MCF 10A (cell line): ENCODE data around the gene GCSAM. TPM values are rescaled to one million over a fixed set of nuclear protein-coding genes. Genes with fewer than 3 reads are reported as not detected.

Experiments used
- BruUV-seq: library from RNA; stranded (reverse); fragments of 400-500 nt; replicated peaks from 2 replicates; lab custom pipeline; 2021; lab: Mats Ljungman, UMichigan
- CTCF ChIA-PET: fragments of 300-600 bp; sonication (Branson Sonifier 250); formaldehyde crosslinking; extraction: SDS; loops from one replicate; lab custom pipeline; 2021; ENCODE audit warnings: antibody characterized with exemption, inconsistent platforms; lab: Yijun Ruan, JAX
- POLR2A ChIA-PET: fragments of 300-600, 350-650 bp; sonication (Branson Sonifier 250); formaldehyde crosslinking; extraction: SDS; loops from one replicate; lab custom pipeline; 2020; ENCODE audit warnings: antibody characterized with exemption, inconsistent platforms; lab: Yijun Ruan, JAX
- DNase-seq: peaks from one replicate; pipeline ENCODE4 v3.0.0-alpha.2; 2018; ENCODE audit not compliant: unreplicated experiment
- H3K27ac Mint-ChIP-seq: one replicate; pipeline ENCODE4 v1.8.0; 2022; ENCODE audit warnings: mild to moderate bottlenecking, low read depth, mixed read lengths; ENCODE audit not compliant: unreplicated experiment
- H3K27me3 Mint-ChIP-seq: one replicate; pipeline ENCODE4 v1.8.0; 2022; ENCODE audit warnings: mixed read lengths; ENCODE audit not compliant: insufficient read depth, unreplicated experiment
- H3K36me3 Mint-ChIP-seq: one replicate; pipeline ENCODE4 v1.8.0; 2022; ENCODE audit warnings: mild to moderate bottlenecking, moderate library complexity, mixed read lengths; ENCODE audit not compliant: insufficient read depth, unreplicated experiment
- H3K4me1 Mint-ChIP-seq: one replicate; pipeline ENCODE4 v1.8.0; 2022; ENCODE audit warnings: mixed read lengths; ENCODE audit not compliant: insufficient read depth, unreplicated experiment
- H3K4me3 Mint-ChIP-seq: one replicate; pipeline ENCODE4 v1.8.0; 2022; ENCODE audit warnings: mild to moderate bottlenecking, moderate library complexity, mixed read lengths; ENCODE audit not compliant: unreplicated experiment
- H3K9me3 Mint-ChIP-seq: one replicate; pipeline ENCODE4 v1.8.0; 2022; ENCODE audit warnings: mixed read lengths; ENCODE audit not compliant: unreplicated experiment
- CTCF ChIP-seq: fragments of 200-600 bp; IDR thresholded peaks from one replicate; pipeline ENCODE4 v1.8.0; 2022; ENCODE audit warnings: antibody characterized with exemption, mild to moderate bottlenecking; ENCODE audit not compliant: unreplicated experiment
- intact Hi-C: fragments of 100-400 bp; cut with micrococcal nuclease; formaldehyde crosslinking; loops from 2 replicates; pipeline ENCODE4 v1.14.1; 2022
- total RNA-seq: library from RNA; stranded (reverse); gene quantifications from 2 replicates; pipeline ENCODE4 v1.2.3, GENCODE V29; 2022

The GCSAM gene
- total RNA-seq, 1 experiment from 2014 or later: 0.63 TPM

DNA sequence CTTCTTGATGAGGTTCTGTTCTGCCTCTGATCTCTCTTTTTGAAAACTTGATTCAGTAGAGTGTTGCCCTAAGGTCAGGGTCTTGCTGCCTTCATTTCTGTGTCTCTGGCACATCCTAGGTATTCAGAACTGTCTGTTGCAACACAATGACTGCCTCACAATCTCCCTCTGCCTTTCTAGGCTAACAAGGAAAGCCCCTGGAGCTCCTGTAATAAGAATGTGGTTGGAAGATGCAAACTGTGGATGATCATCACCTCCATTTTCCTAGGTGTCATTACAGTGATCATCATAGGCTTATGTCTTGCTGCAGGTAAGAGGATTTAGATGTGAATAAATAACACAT is 39.9 kb downstream of the GCSAM start:
- Mint-ChIP-seq H3K36me3 (peaks cover 25% of the 10 kb centered on the region), H3K27me3 (no peaks in the 10 kb centered on the region), H3K9me3 (no peaks in the 10 kb centered on the region), H3K4me3 (no peak overlapping the region), H3K27ac (no peak overlapping the region), H3K4me1 (peaks cover 29% of the 10 kb centered on the region)
- TF ChIP-seq CTCF: no peak
- no peak for DNase-seq
- ChIA-PET POLR2A (no interaction called here), CTCF (interaction anchor here (1.4 to 1.8 kb wide), 2 partner anchors 19 to 375 kb away, joined by 3 to 8 read pairs; no protein-coding TSS in a partner anchor)
- no TSS peak for BruUV-seq
- intact Hi-C loops: no loop called here

GRCh38 chr3:112092496-112093179 is 40.4 kb downstream of the GCSAM start:
- Mint-ChIP-seq H3K4me1 (peaks cover 29% of the 10 kb centered on the region), H3K27me3 (no peaks in the 10 kb centered on the region), H3K27ac (no peak overlapping the region), H3K4me3 (no peak overlapping the region), H3K36me3 (peaks cover 25% of the 10 kb centered on the region), H3K9me3 (no peaks in the 10 kb centered on the region)
- TF ChIP-seq CTCF: no peak
- DNase-seq: no peak
- intact Hi-C loops: no loop called here
- POLR2A ChIA-PET: no interaction called here
- CTCF ChIA-PET: interaction anchor here (0.6 to 1.8 kb wide), 4 partner anchors 19 to 375 kb away, joined by 3 to 8 read pairs (median 4); no protein-coding TSS in a partner anchor
- no TSS peak for BruUV-seq

DNA sequence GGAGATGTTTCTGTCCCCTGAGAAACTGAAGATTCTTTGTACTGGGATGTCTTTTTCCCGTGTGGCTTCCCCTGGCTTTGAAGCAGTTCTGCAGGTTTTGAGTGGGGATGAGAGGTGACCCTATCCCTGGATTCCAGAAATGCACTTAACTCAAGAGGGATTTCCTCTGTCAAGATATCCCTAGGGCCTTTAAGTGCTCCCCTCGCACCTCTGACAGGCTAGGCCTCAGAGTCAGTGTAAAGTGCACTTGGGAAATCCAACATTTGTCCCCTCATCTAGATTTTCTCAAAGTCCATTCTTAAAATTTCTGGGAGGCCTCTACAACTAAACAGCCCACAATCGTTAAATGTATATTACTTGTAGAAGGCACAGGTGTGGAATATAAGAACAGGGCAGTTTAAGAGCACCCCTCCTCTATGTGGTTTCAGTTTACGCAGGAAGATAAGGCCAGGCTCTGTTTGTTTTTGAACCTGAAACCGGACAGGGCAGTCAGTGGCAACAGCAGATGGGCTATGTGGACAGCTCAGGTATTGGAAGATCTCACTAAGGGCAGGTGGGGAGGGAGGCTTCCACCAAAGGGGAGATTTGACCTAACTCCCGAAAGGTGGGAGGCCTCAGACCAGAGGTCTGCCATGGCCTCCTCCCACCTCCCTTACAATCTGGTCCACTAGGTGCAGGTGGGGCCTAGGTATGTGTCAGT is 42.0 kb downstream of the GCSAM start:
- Mint-ChIP-seq H3K9me3 (no peaks in the 10 kb centered on the region), H3K36me3 (peaks cover 30% of the 10 kb centered on the region), H3K27me3 (no peaks in the 10 kb centered on the region), H3K4me3 (no peak overlapping the region), H3K27ac (no peak overlapping the region), H3K4me1 (peaks cover 29% of the 10 kb centered on the region)
- no TSS peak for BruUV-seq
- CTCF ChIA-PET: no interaction called here
- POLR2A ChIA-PET: no interaction called here
- intact Hi-C loops: no loop called here
- no peak for TF ChIP-seq CTCF
- no peak for DNase-seq
